ENCODE data around the gene LRRC7.
A peak's percentile ranks its signal among the peaks of the same experiment; 100 is the strongest.
"Not testable (repeated sequence)": the region's sequence is repeated elsewhere in the genome, so short reads cannot be mapped to it uniquely, and the experiment has no call there.

Gene LRRC7

DNA sequence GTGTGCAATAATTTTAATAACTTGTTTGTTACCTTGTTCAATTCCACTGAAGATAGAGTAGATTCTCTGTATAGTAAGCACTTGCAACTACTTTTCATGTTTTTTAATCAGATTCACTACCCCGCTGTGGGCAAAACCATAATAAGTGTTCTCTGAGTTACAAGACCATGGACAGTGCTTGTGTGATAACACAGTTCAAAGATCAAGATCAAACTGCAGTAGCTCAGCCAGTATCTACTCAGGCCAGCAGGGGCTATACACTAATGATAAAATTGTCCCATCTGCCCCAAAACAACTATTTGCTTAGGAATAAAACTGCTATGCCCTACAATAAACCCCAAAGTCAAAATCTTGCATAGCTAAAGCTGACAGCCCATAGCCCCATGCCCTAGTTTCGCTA lies 129.6 kb downstream of the LRRC7 start:
- no peak for DNase-seq (ENCODE audit: low spot score)

- DNase-seq (ENCODE audit: low spot score): no peak
Measured at GRCh38 chr1:69700770-69701169, 133.0 kb downstream of the LRRC7 start.

DNA sequence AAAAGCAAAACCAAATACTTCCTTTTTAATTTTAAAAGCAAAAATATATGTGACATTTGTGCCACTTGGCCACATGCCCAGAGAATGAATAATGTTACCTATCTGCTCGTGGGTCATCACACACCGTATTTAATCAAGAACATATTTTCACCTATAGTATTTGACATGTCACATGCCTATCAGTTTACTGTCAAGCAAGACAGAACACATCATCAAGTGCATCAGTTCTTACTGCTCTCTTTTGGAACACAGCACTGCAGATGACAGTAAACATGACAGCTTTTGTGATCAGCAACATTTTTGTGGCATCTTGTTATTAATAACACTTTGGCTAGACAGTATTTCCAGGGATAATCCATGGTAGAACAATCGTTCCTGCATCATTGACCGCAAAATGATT lies 134.4 kb downstream of the LRRC7 start:
- DNase-seq (ENCODE audit: low spot score): no peak

GRCh38 chr1:69706473-69706872 lies 138.8 kb downstream of the LRRC7 start:
- DNase-seq (ENCODE audit: low spot score): no peak

GRCh38 chr1:69707103-69707502 lies 139.4 kb downstream of the LRRC7 start:
- DNase-seq (ENCODE audit: low spot score): no peak

- no peak for DNase-seq (ENCODE audit: low spot score)
Measured at GRCh38 chr1:69710484-69711189, 142.9 kb downstream of the LRRC7 start.

DNA sequence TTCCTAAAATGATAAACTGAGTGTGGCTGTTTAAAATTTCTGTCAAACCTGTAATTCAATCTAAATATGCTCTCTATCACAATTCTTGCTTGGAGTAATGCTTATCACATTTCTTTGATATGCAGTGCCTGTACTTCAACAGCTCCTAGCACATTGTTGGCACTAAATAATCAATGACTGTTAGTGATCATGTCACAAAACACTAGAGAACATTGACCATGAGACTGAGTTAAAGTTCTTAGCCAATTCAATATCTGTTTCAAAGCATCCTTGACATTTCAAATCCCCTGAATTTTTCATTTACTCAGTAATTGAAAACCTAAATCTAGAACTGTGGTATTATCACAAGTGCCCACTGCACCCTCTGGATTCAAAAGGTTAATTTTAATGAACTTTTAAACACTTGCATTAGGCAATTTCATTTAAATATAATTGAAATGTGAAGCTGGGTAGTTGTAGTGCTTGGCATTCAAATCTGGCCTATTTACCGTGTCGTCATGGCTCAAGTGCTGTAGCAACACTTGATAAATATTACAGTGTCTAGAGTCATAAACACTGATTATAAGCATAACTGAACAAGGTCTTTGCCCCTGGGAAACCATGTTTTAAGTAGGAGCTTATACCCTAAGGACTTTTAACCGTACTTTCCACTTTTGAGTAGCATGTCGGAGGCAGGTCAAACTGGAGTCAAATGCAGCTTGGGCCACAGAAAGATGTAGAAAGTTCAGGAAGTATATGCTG lies 143.6 kb downstream of the LRRC7 start:
- no peak for DNase-seq (ENCODE audit: low spot score)

GRCh38 chr1:69717834-69718233 lies 150.1 kb downstream of the LRRC7 start:
- not testable (repeated sequence) for DNase-seq (ENCODE audit: low spot score)

GRCh38 chr1:69728206-69728605 lies 160.5 kb downstream of the LRRC7 start:
- no peak for DNase-seq (ENCODE audit: low spot score)

DNA sequence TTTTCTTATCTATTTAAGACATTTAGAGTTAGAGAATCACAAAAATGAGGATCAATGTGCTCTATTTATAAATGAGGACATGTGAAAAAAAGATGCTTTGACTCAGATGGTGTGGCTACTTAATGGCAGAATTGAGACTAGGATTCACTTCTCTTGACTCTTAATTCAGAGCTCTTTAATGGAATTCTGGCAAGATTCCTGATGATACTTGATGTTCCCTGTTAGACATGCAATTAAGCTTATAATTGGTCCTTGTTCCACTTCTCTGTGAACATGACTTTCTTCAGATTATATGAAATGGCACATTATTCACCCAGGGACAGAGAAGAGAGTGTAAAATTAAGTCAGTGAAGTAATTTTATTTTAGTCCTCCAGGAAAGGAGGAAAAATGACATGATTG lies 165.3 kb downstream of the LRRC7 start:
- DNase-seq (ENCODE audit: low spot score): no peak

DNA sequence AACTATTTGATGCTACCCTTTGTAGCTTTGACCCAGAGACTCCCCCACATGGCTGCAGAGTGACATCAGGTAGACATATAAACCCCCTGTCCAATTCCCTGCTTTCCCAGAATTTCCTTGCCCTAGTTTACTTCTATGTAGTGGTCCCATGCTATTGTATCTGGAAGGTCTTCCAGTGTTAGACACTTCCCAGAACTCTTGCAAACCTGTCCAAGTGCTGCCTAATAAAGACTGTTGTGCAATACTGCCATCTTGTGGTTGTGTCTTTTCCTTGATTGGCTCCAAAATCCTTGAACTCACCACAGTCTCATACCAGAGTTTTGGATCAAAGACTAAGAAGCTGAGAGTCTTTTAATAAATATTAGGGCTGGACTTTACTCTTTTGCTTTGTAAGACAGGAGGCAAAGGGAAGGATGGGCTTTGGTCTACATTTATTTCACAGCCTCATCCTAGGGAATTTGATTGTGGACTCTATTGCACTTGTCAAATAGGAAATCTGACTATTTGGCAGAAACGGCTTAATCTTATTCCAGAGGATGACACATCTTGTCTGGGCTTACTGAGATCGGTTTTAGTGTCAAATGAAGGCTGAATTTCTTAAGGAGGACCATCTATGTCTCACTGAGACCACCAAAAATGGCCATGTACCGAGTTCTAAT lies 169.9 kb downstream of the LRRC7 start:
- DNase-seq (ENCODE audit: low spot score): peak; percentile 55

DNA sequence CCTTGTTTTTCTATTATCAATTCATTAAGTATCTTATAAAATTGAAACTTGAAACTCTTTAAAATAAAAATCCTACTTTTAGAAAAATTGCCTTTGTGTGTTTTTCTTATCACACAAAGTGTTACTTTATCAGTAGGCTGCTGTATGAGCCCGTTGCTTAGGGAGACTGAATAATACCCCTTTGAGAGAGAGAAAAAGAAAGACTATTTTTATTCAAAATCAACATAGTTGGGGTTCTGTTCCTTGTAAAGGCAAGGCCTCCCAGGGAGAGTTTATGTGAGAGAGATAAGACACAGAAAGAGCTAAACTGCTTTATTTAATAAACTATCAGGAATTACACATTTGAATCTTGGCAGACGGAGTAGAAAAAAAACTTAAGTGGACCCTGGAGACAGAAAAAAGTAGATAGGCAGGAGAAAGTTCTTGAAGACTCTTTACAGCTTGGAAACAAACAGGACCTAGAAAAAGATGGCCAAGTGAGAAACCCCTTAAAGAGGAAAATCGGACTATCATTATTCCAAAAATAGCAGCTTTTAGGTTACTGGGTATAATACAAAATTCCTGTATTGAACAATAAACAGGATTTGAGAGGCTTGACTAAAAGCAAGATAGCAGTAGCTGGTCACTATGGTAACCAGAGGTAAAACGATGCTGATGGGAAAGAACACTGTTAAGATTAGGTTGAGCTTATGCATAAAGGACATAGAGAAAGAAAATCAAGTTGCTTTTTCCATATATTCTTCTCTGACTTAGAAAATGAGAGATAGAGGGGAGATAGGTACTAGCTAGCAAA lies 170.9 kb downstream of the LRRC7 start:
- DNase-seq (ENCODE audit: low spot score): no peak

- no peak for DNase-seq (ENCODE audit: low spot score)
Measured at GRCh38 chr1:69739251-69739605, 171.5 kb downstream of the LRRC7 start.

GRCh38 chr1:69743146-69743545 lies 175.4 kb downstream of the LRRC7 start:
- DNase-seq (ENCODE audit: low spot score): no peak

DNA sequence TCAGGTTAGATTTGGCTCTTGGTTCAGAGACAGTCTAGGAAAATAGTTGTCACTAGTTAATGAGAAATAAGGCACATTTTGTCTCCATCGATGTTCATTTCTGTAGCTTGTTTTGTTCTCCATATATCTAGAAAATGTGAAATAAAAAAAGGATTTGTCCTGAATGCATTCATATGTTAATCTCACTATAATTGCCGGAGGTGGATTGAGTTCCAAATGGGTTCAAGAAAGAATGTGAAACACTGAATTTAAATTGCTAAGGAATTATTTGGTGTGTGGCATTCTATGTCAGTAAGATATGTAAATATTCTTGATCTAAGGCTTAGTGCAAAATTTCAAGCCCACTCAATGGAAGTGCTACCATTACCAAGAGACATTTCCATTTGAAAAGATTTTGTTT lies 176.7 kb downstream of the LRRC7 start:
- DNase-seq (ENCODE audit: low spot score): no peak

- DNase-seq (ENCODE audit: low spot score): no peak
Measured at GRCh38 chr1:69747207-69747606, 179.5 kb downstream of the LRRC7 start.

DNA sequence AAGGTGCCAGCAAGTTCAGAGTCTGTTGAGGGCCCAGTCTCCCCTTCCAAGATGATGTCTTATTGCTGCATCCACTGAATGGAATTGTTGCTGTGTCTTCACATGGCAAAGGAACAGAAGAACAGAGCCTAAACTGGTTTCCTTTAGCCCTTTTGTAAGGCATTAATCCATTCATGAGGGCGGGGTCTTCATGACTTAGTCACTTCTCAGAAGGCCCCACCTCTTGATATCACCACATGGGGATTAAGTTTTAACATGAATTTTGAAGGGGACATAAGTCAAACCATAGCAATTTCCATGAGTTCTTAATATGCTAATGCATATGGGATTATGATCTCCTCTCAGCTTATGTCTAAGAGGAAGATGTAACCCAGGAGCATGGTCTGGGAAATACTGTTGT lies 182.9 kb downstream of the LRRC7 start:
- DNase-seq (ENCODE audit: low spot score): no peak

DNA sequence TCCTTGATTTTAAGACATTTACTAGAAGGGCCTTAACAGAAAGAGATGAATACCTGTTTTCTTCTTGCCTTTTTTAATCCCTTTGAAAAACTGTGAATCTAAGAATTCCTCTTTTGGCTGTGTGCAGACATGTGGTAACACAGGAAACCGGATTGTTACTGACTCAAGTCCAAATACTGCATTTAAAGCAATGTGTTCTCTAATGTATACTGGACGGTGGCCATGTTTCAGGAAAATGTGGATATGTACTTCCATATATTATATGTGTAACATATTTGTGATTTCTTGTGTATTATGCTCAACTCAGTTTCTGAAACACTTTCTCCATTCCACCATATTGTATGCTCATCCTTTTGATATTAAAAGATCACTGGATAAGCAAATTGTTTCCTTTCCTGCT lies 185.1 kb downstream of the LRRC7 start:
- no peak for DNase-seq (ENCODE audit: low spot score)

DNA sequence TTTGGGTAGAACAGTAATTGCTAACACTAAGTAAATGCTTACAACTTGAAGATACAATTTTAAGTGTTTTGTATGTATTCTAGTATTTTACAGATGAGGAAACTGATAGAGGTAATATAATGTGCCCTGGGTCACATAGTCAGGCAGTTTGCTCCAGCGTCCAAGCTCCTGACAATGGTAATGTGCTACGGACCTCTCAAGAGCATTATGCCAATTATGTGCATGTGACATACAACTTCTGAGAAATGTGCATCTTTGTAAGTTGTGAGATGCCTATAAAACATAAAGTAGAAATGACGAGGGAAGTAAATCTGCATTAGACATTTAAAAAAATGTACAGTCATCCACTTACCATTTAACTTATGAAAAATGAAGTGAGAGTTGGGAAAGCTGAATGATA lies 186.8 kb downstream of the LRRC7 start:
- no peak for DNase-seq (ENCODE audit: low spot score)

- no peak for DNase-seq (ENCODE audit: low spot score)
Measured at GRCh38 chr1:69755647-69756046, 187.9 kb downstream of the LRRC7 start.

GRCh38 chr1:69765951-69766350 lies 198.2 kb downstream of the LRRC7 start:
- DNase-seq (ENCODE audit: low spot score): no peak

DNA sequence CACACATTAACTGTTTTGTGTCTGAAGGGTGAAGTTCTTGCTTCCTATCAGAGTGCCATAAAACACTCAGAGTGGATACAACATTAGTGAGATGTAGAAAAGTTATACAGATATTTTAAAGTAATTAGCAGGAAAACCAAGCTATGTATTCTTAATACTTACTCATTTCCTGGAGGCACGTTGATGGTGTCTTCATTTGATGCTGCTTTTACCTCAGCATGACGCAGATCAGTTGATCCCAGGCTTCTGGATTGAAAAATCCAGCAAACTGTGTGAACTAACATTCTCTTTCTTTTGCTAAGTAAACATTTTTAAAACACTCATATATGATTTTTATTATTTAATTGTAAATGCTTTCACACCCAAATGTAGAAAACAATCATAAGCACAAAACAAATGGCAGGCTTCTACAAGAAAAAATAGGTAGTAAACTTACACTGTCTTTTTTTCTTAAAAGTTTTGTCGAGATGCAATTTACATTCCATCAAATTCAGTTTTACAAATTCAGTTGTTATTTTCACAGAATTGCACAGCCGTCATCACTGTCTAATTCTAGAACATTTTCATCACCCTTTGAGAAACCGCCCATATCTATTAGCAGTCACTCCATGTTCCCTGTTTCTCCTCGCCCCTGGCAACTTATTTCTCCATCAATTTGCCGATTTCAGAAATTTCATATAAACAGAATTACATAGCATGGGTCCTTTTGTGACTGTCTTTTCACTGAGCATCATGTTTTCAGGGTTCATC lies 198.9 kb downstream of the LRRC7 start:
- DNase-seq (ENCODE audit: low spot score): no peak

Data from hematopoietic multipotent progenitor cell treated with erythropoietin and hydrocortisone succinate and interleukin-3 and kit ligand, for 17 days (in vitro differentiated cells).